Skeletal muscle satellite cell (primary cell): ENCODE measurements around the gene SHC2.
"Not testable (repeated sequence)": the region's sequence is repeated elsewhere in the genome, so short reads cannot be mapped to it uniquely, and the experiment has no call there.

Source experiments
- H3K27me3 ChIP-seq: 2 replicates; pipeline ENCODE4 v1.7.0; 2013; ENCODE audit warnings: low read length; ENCODE audit not compliant: control insufficient read depth, insufficient read depth
- H3K36me3 ChIP-seq: 2 replicates; pipeline ENCODE4 v1.7.0; 2013; ENCODE audit warnings: mild to moderate bottlenecking, control low read depth, low read length; ENCODE audit not compliant: insufficient read depth
- H3K4me1 ChIP-seq: 2 replicates; pipeline ENCODE4 v1.7.0; 2013; ENCODE audit warnings: low read length; ENCODE audit not compliant: control insufficient read depth, insufficient read depth
- H3K4me2 ChIP-seq: 2 replicates; pipeline ENCODE4 v1.7.0; 2013; ENCODE audit warnings: mild to moderate bottlenecking, low read length
- H3K4me3 ChIP-seq: 2 replicates; pipeline ENCODE4 v1.7.0; 2013; ENCODE audit warnings: low read length
- H3K9ac ChIP-seq: 2 replicates; pipeline ENCODE4 v1.7.0; 2013; ENCODE audit warnings: mild to moderate bottlenecking, low read depth, low read length, moderate library complexity
- H3K9me3 ChIP-seq: replicated peaks from 2 replicates; pipeline ENCODE4 v1.7.0; 2013; ENCODE audit warnings: mild to moderate bottlenecking, control low read depth, low read length

SHC2 gene

DNA sequence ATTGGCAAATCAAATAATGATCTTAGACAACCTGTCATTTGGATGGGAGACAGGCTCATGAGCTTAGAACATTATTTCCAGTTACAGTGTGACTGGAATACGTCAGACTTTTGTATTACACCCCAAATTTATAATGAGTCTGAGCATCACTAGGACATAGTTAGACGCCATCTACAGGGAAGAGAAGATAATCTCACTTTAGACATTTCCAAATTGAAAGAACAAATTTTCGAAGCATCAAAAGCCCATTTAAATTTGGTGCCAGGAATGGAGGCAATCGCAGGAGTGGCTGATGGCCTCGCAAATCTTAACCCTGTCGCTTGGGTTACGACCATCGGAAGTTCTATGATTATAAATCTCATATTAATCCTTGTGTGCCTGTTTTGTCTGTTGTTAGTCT, 74.6 kb downstream of the SHC2 start:
- H3K9me3 ChIP-seq, H3K4me2 ChIP-seq, H3K4me1 ChIP-seq, H3K4me3 ChIP-seq, H3K9ac ChIP-seq, H3K36me3 ChIP-seq: not testable (repeated sequence)
- peaks cover 14% of the 10 kb centered on the region for H3K27me3 ChIP-seq

DNA sequence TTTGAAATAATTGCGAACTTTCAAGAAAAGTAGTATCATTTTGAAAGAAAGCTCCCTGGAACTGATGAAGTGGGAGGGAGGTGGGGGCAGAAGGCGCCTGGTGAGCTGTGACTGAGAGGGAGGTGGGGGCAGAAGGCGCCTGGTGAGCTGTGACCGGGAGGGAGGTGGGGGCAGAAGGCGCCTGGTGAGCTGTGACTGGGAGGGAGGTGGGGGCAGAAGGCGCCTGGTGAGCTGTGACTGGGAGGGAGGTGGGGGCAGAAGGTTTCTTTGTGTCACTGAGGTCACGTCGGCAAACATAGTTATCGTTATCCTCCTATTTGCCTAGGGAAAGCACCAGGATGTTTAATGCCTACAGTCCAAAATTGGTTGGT, 76.0 kb downstream of the SHC2 start:
- no peak overlapping the region for H3K9ac ChIP-seq
- no peak overlapping the region for H3K4me2 ChIP-seq
- H3K4me1 ChIP-seq: peaks cover 8% of the 10 kb centered on the region
- H3K36me3 ChIP-seq: no peaks in the 10 kb centered on the region
- no peaks in the 10 kb centered on the region for H3K9me3 ChIP-seq
- H3K27me3 ChIP-seq: peaks cover 14% of the 10 kb centered on the region
- no peak overlapping the region for H3K4me3 ChIP-seq

DNA sequence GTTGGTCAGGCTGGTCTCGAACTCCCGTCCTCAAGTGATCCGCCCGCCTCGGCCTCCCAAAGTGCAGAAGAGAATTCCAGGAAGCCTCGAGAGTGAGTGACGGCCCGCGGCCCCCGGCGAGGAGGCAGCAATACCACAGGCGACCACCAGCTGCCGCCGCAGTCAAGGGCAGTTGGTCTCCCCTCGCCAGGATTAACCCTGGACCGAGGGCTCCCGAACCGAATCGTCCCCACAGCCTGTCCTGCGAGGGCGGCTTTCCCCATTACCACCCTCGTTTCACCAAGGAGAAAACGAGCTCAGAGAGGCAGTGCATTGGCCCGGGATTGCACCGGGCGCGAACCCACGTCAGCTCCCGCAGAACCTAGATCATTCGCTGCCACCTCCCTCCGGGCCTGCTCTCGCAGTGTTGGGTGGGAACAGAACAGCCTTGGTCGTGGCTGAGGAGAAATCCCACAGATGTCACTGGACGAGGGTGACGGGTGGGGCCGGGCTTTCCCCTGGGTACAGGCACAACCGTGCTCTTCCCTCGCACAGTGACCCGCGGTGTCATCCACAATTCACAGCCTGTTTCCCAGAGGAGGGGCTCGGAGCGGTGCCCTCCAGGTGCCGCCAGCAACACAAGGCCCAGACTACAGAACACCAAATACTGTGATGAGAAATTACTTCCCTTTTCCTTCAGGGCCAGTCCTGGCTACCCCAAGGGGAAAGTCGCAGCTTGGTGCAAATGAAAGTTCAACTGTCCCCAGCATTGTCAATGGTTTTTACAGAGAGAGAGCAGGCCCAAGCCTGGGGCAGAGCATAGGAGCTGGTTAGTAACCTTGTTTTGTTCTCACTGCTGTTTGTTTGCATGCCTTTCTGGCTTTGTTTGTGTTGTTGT, 76.7 kb downstream of the SHC2 start:
- Histone ChIP-seq H3K9me3 (no peaks in the 10 kb centered on the region), H3K36me3 (no peaks in the 10 kb centered on the region), H3K4me1 (peaks cover 8% of the 10 kb centered on the region), H3K9ac (no peak overlapping the region), H3K4me2 (no peak overlapping the region), H3K4me3 (no peak overlapping the region), H3K27me3 (peaks cover 14% of the 10 kb centered on the region)

DNA sequence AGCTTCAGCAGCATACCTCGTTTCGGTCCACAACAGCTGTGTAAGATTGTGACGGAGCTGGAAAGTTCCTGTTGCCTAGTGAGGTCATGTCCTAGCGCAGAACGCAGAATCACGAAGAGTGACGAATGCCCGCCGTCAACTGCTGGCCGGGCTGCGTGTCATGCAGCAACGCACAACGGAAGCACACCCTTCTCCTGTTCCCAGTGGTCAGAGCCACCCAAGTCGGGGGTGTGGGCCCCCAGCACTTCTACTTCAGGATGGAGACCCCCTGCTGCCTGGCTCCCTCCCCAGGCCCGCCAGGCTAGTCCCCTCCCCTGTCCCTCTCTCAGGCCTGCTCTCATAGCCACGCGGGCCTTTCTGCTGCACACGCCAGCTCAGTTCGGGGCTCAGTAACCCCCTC, 77.8 kb downstream of the SHC2 start:
- Histone ChIP-seq H3K4me2 (no peak overlapping the region), H3K36me3 (no peaks in the 10 kb centered on the region), H3K4me1 (peaks cover 8% of the 10 kb centered on the region), H3K4me3 (no peak overlapping the region), H3K9me3 (no peaks in the 10 kb centered on the region), H3K27me3 (peaks cover 14% of the 10 kb centered on the region), H3K9ac (no peak overlapping the region)

DNA sequence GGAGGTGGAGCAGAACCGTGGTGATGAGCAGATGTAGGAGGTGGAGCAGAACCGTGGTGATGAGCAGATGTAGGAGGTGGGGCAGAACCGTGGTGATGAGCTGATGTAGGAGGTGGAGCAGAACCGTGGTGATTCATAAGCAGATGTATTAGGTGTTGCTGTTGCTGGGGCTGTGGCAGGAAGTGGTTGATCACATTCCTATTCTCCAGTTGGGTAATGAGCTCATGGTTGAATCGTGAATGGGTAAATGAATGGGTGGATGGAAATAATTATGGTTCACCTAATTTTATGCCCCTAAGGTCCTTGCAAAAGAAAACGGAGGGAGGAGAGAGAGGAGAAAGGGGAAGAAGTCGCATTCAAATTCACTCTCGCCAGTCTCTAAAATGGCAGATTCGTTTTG, 78.3 kb downstream of the SHC2 start:
- H3K4me3 ChIP-seq, H3K9ac ChIP-seq, H3K4me1 ChIP-seq: not testable (repeated sequence)

DNA sequence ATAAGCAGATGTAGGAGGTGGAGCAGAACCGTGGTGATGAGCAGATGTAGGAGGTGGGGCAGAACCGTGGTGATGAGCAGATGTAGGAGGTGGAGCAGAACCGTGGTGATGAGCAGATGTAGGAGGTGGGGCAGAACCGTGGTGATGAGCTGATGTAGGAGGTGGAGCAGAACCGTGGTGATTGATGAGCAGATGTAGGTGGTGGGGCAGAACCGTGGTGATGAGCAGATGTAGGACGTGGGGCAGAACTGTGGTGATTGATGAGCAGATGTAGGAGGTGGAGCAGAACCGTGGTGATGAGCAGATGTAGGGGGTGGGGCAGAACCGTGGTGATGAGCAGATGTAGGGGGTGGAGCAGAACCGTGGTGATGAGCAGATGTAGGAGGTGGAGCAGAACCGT, 78.9 kb downstream of the SHC2 start:
- H3K27me3 ChIP-seq: peaks cover 14% of the 10 kb centered on the region
- H3K4me2 ChIP-seq, H3K36me3 ChIP-seq, H3K9me3 ChIP-seq, H3K9ac ChIP-seq, H3K4me3 ChIP-seq, H3K4me1 ChIP-seq: not testable (repeated sequence)

More for the DNA sequence above, 78.3 kb downstream of the SHC2 start:
- not testable (repeated sequence) for H3K4me2 ChIP-seq, H3K9me3 ChIP-seq, H3K36me3 ChIP-seq
- peaks cover 14% of the 10 kb centered on the region for H3K27me3 ChIP-seq

DNA sequence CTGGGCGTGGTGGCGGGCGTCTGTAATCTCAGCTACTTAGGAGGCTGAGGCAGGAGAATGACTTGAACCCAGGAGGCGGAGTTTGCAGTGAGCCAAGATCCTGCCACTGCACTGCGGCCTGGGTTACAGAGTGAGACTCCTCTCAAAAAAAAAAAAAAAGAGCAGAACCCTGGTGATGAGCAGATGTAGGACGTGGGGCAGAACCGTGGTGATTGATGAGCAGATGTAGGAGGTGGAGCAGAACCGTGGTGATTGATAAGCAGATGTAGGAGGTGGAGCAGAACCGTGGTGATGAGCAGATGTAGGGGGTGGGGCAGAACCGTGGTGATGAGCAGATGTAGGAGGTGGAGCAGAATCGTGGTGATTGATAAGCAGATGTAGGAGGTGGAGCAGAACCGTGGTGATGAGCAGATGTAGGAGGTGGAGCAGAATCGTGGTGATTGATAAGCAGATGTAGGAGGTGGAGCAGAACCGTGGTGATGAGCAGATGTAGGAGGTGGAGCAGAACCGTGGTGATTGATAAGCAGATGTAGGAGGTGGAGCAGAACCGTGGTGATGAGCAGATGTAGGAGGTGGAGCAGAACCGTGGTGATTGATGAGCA, 80.1 kb downstream of the SHC2 start:
- not testable (repeated sequence) for H3K4me1 ChIP-seq, H3K4me3 ChIP-seq, H3K9ac ChIP-seq, H3K4me2 ChIP-seq, H3K36me3 ChIP-seq, H3K9me3 ChIP-seq
- peaks cover 14% of the 10 kb centered on the region for H3K27me3 ChIP-seq

DNA sequence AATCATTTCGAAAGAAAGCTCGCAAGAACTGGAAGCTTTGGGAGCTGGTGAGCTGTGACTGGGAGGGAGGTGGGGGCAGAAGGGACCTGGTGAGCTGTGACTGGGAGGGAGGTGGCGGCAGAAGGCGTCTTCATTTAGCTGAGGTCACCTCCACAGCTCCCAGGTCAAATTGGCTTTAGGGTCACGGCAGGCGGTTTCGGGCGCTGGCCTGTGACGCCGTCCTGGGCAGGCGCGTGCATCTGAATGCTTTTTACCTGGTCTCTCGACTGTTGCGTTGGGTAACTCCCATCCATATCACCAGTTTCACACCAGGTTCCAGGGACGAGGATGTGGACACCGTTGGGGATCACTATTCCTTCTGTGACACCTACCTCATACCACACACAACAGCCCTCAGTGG, 81.0 kb downstream of the SHC2 start:
- Histone ChIP-seq H3K36me3 (no peaks in the 10 kb centered on the region), H3K4me3 (no peak overlapping the region), H3K4me1 (peaks cover 8% of the 10 kb centered on the region)

DNA sequence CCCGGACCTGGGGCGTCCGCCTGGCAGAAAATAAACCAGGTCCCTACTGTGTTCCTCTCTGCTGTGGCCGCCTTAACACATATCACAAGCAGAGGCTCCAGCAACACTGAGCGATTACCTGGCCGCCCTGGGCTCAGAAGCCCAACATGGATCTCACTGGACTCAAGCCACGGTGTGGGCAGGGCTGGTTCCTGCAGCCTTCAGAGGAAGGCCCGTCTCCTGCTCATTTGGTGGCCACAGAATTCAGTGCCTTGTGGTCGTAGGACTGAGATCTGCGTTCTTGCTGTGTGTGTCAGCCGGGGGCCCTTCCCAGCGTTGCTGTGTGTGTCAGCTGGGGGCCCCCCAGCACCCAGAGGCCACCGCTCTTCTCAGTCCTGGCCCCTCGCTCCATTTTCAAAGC, 82.1 kb downstream of the SHC2 start:
- Histone ChIP-seq H3K9ac (no peak overlapping the region), H3K9me3 (no peaks in the 10 kb centered on the region), H3K4me3 (no peak overlapping the region), H3K4me1 (peaks cover 8% of the 10 kb centered on the region), H3K4me2 (no peak overlapping the region), H3K27me3 (peaks cover 22% of the 10 kb centered on the region), H3K36me3 (no peaks in the 10 kb centered on the region)

More for the DNA sequence above, 81.0 kb downstream of the SHC2 start:
- H3K9ac ChIP-seq: no peak overlapping the region
- no peak overlapping the region for H3K4me2 ChIP-seq
- no peaks in the 10 kb centered on the region for H3K9me3 ChIP-seq
- peaks cover 19% of the 10 kb centered on the region for H3K27me3 ChIP-seq

DNA sequence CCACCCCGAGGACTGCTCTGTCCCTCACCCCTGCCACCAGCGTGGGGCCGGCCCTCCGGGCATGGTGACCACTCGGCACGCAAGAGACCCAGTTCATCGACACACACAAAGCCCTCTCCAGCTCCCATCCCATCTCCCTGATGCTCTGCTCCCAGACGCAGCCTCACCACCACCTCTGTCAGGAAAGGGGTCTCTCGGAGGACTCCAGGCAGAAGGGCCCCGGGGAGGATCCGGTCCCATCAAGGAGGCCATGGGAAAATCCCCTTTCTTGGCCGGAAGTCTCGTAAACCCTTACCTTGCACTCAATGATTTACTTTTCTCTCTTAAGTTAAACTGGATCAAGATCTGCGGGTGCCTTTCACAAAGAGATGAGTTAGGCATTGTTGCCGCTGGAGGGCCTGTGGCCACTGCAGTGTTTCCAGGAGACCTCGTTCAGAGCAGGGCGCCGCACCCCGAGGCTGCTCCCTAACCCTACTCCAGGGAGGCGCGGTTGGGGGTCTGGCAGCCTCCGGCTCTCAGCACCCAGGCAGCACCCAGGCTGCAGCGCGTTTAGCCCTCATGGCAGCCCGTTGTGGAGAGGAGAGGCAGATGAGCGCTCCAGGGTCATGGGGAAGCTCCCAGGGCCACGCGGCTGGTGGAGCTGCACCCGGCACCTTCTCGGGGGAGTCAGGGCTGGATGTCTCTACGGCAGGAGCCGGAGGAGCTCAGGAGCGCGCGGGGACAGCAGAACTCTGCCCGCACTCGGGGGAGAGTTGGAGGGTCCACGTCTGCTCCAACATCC, 82.8 kb downstream of the SHC2 start:
- H3K4me3 ChIP-seq: no peak overlapping the region
- no peak overlapping the region for H3K4me2 ChIP-seq
- no peaks in the 10 kb centered on the region for H3K36me3 ChIP-seq
- no peak overlapping the region for H3K9ac ChIP-seq
- H3K27me3 ChIP-seq: peaks cover 23% of the 10 kb centered on the region
- peaks cover 6% of the 10 kb centered on the region for H3K4me1 ChIP-seq
- no peaks in the 10 kb centered on the region for H3K9me3 ChIP-seq

DNA sequence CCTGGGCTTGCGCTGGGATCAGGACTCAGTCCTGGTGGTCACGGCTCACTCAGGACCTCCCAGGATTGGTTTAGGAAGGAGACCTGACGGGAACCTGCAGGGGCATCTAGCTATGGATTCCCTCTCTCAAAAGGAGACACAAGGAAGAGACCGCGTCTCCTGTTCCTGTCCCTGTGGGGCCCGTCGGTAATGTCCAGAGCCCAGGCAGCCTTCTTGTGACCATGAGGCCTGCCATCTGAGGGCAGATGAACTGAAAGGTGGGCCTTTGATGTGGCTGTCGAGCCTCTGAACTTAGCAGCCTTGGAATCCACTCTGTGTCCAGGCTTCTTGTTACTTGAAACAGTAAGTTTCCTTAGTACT, 84.7 kb downstream of the SHC2 start:
- peaks cover 12% of the 10 kb centered on the region for H3K4me1 ChIP-seq
- H3K27me3 ChIP-seq: peaks cover 42% of the 10 kb centered on the region
- H3K4me2 ChIP-seq: no peak overlapping the region
- H3K36me3 ChIP-seq: no peaks in the 10 kb centered on the region
- H3K9ac ChIP-seq: no peak overlapping the region
- H3K4me3 ChIP-seq: no peak overlapping the region
- no peaks in the 10 kb centered on the region for H3K9me3 ChIP-seq
